Keratinocyte (primary cell): ENCODE measurements around the gene KCND2. TPM values are rescaled to one million over a fixed set of nuclear protein-coding genes. Genes with fewer than 3 reads are reported as not detected.

ENCODE experiments used
- DNase-seq: peaks from one replicate; pipeline ENCODE4 v3.0.0-alpha.2; 2011; ENCODE audit warnings: low read depth, missing footprints, low spot score
- FAIRE-seq: peaks from 2 replicates; lab custom pipeline; 2011; peaks lifted over from hg19 to GRCh38; lab: Jason Lieb, UNC
- H2AFZ ChIP-seq: 2 replicates; pipeline ENCODE4 v1.6.0; 2012; ENCODE audit warnings: low read length, control low read depth, inconsistent platforms; ENCODE audit not compliant: control insufficient read depth
- H3K27ac ChIP-seq: 2 replicates; pipeline ENCODE4 v1.5.1; 2011; ENCODE audit warnings: low read length; ENCODE audit not compliant: control insufficient read depth, insufficient read depth
- H3K27me3 ChIP-seq: 3 replicates; pipeline ENCODE4 v1.6.0; 2011; ENCODE audit warnings: low read length; ENCODE audit not compliant: control insufficient read depth, insufficient read depth; ENCODE audit errors: extremely low read depth
- H3K36me3 ChIP-seq, 2 experiments: 2 replicates in 1 of 2; 3 replicates in 1 of 2; pipeline ENCODE4 v1.5.1; 2011; ENCODE audit warnings: low read length in 2 of 2, mild to moderate bottlenecking in 1 of 2; ENCODE audit not compliant: control insufficient read depth in 2 of 2, insufficient read depth in 2 of 2; ENCODE audit errors: extremely low read depth in 1 of 2
- H3K4me1 ChIP-seq: 3 replicates; pipeline ENCODE4 v1.5.1; 2011; ENCODE audit warnings: low read length; ENCODE audit not compliant: control insufficient read depth, insufficient read depth; ENCODE audit errors: extremely low read depth
- H3K4me2 ChIP-seq: 3 replicates; pipeline ENCODE4 v1.6.0; 2011; ENCODE audit warnings: low read depth, low read length; ENCODE audit not compliant: control insufficient read depth, insufficient read depth; ENCODE audit errors: extremely low read depth
- H3K4me3 ChIP-seq, 3 experiments: fragments of 200-600 bp in 1 of 3; sonication (generic) in 1 of 3; 2 replicates in 2 of 3; 3 replicates in 1 of 3; pipeline ENCODE4 v1.5.1; 2011 to 2016; ENCODE audit warnings: low read length in 3 of 3, mild to moderate bottlenecking in 3 of 3, control low read depth in 2 of 3, inconsistent platforms in 1 of 3, low read depth in 1 of 3, mixed read lengths in 1 of 3, mixed run types in 1 of 3, moderate library complexity in 1 of 3; ENCODE audit not compliant: control insufficient read depth in 2 of 3, insufficient read depth in 2 of 3; ENCODE audit errors: extremely low read depth in 1 of 3
- H3K79me2 ChIP-seq: 2 replicates; pipeline ENCODE4 v1.6.0; 2012; ENCODE audit warnings: low read length; ENCODE audit not compliant: control insufficient read depth, insufficient read depth
- H3K9ac ChIP-seq: 3 replicates; pipeline ENCODE4 v1.6.0; 2011; ENCODE audit warnings: low read length; ENCODE audit not compliant: control insufficient read depth, insufficient read depth; ENCODE audit errors: extremely low read depth
- H3K9me1 ChIP-seq: 3 replicates; pipeline ENCODE4 v1.6.0; 2011; ENCODE audit warnings: low read length; ENCODE audit not compliant: control insufficient read depth, insufficient read depth; ENCODE audit errors: extremely low read depth
- H3K9me3 ChIP-seq: 2 replicates; pipeline ENCODE4 v1.5.1; 2012; ENCODE audit warnings: low read depth, low read length; ENCODE audit not compliant: control insufficient read depth
- H4K20me1 ChIP-seq: 3 replicates; pipeline ENCODE4 v1.6.0; 2011; ENCODE audit warnings: low read length; ENCODE audit not compliant: control insufficient read depth, insufficient read depth; ENCODE audit errors: extremely low read depth
- EZH2 ChIP-seq: IDR thresholded peaks from one replicate; pipeline ENCODE4 v1.6.1; 2012; ENCODE audit warnings: inconsistent platforms, mild to moderate bottlenecking, low read length, moderate library complexity
- dilution Hi-C: fragments of 300-500 bp; cut with MboI; formaldehyde crosslinking; loops from one replicate; pipeline ENCODE4 v1.7.0; 2020; ENCODE audit warnings: low sequenced_read_pairs; ENCODE audit not compliant: extremely low pct_ligation_motif_present
- polyA plus RNA-seq, 5 experiments: library from polyadenylated mRNA; depleted of rRNA in 3 of 5; stranded (reverse) in 3 of 5; stranded (forward) in 1 of 5; unstranded in 1 of 5; fragments of >200 nt; gene quantifications; 1 replicate in 1 of 5; 2 replicates in 3 of 5; 3 replicates in 1 of 5; pipeline versions ENCODE4 v1.2.1 to v1.2.3, GENCODE V29; 2011 to 2012; ENCODE audit warnings: missing spikeins in 2 of 5, low read depth in 1 of 5, low replicate concordance in 1 of 5
- TF ChIP-seq, protein P1 (sequence below), 3 experiments: IDR thresholded peaks in 1 of 3; conservative IDR thresholded peaks in 1 of 3; optimal IDR thresholded peaks in 1 of 3; 2 replicates in 2 of 3; 3 replicates in 1 of 3; pipeline versions ENCODE3 to v1.5.1; 2011; ENCODE audit warnings: low read length in 3 of 3, mild to moderate bottlenecking in 3 of 3, moderate library complexity in 2 of 3, control low read depth in 1 of 3, inconsistent platforms in 1 of 3; ENCODE audit not compliant: insufficient read depth in 2 of 3; ENCODE audit errors: extremely low read depth in 1 of 3

KCND2 gene
- polyA plus RNA-seq, 1 donor (not counting 4 experiments of a cell fraction or from before 2014, with no cell fraction given): not detected

DNA sequence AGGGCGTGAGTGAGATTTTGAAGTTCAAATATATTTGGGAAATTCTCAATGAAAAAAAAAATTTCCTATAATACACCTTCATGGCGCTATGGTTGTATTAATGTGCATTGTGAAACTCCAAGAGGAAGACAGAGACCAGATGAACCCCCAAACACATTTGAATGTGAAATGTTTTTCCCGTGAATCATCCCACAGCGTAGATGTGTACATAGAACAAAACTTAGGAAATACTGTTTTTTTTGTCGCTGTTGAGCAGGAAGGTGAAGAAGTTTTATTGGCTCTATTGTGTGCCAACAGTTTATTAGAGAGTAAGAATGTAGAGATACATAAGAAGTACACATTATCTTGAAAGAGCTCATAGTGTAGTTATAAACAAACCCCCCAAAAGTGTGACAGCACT is 134.0 kb downstream of the KCND2 start:
- FAIRE-seq: no peak
- TF ChIP-seq, protein P1, sequence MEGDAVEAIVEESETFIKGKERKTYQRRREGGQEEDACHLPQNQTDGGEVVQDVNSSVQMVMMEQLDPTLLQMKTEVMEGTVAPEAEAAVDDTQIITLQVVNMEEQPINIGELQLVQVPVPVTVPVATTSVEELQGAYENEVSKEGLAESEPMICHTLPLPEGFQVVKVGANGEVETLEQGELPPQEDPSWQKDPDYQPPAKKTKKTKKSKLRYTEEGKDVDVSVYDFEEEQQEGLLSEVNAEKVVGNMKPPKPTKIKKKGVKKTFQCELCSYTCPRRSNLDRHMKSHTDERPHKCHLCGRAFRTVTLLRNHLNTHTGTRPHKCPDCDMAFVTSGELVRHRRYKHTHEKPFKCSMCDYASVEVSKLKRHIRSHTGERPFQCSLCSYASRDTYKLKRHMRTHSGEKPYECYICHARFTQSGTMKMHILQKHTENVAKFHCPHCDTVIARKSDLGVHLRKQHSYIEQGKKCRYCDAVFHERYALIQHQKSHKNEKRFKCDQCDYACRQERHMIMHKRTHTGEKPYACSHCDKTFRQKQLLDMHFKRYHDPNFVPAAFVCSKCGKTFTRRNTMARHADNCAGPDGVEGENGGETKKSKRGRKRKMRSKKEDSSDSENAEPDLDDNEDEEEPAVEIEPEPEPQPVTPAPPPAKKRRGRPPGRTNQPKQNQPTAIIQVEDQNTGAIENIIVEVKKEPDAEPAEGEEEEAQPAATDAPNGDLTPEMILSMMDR (optimal IDR thresholded peaks at IDR 0.05 in 1 of 3, IDR thresholded peaks at IDR 0.05 in 1 of 3, conservative IDR thresholded peaks at IDR 0.05 in 1 of 3; ENCODE audit: extremely low read depth in 1 of 3, insufficient read depth in 2 of 3, low read length in 3 of 3): no peak
- no peak for TF ChIP-seq EZH2
- no peak overlapping the region for H3K9ac ChIP-seq
- DNase-seq: no peak
- H2AFZ ChIP-seq: no peak overlapping the region
- H3K9me1 ChIP-seq: no peaks in the 10 kb centered on the region
- H3K36me3 ChIP-seq: no peaks in the 10 kb centered on the region
- H3K27ac ChIP-seq: no peak overlapping the region
- peaks cover 29% of the 10 kb centered on the region for H3K4me1 ChIP-seq
- no peaks in the 10 kb centered on the region for H3K9me3 ChIP-seq
- H4K20me1 ChIP-seq: no peaks in the 10 kb centered on the region
- no peak overlapping the region for H3K4me3 ChIP-seq
- no peaks in the 10 kb centered on the region for H3K27me3 ChIP-seq
- dilution Hi-C loops: no loop called here
- H3K4me2 ChIP-seq: no peak overlapping the region
- no peaks in the 10 kb centered on the region for H3K79me2 ChIP-seq

GRCh38 chr7:120412139-120413050 is 139.4 kb downstream of the KCND2 start:
- no peak overlapping the region for H3K27ac ChIP-seq
- DNase-seq (no peak), FAIRE-seq (no peak)
- no peak overlapping the region for H2AFZ ChIP-seq
- H3K4me2 ChIP-seq: no peak overlapping the region
- TF ChIP-seq, protein P1 (optimal IDR thresholded peaks at IDR 0.05 in 1 of 3, IDR thresholded peaks at IDR 0.05 in 1 of 3, conservative IDR thresholded peaks at IDR 0.05 in 1 of 3; ENCODE audit: extremely low read depth in 1 of 3, insufficient read depth in 2 of 3, low read length in 3 of 3): no peak
- TF ChIP-seq EZH2: no peak
- no peaks in the 10 kb centered on the region for H3K9me3 ChIP-seq
- no peaks in the 10 kb centered on the region for H3K9me1 ChIP-seq
- no peaks in the 10 kb centered on the region for H3K36me3 ChIP-seq
- no peaks in the 10 kb centered on the region for H3K4me1 ChIP-seq
- no peaks in the 10 kb centered on the region for H3K79me2 ChIP-seq
- H3K27me3 ChIP-seq: no peaks in the 10 kb centered on the region
- H3K4me3 ChIP-seq: no peak overlapping the region
- H4K20me1 ChIP-seq: no peaks in the 10 kb centered on the region
- H3K9ac ChIP-seq: no peak overlapping the region
- dilution Hi-C loops: no loop called here
